BE2C (cell line): ENCODE results near the gene STAT4.

Experiments
- DNase-seq: peaks from one replicate; pipeline ENCODE4 v3.0.0-alpha.2; 2020
- H3K27me3 ChIP-seq: fragments of 250-450 bp; sonication (Bioruptor Pico); 2 replicates; pipeline ENCODE4 v1.5.1; 2020; ENCODE audit warnings: mild to moderate bottlenecking
- H3K36me3 ChIP-seq: fragments of 250-450 bp; sonication (Bioruptor Pico); 2 replicates; pipeline ENCODE4 v1.5.1; 2020; ENCODE audit warnings: mild to moderate bottlenecking
- H3K4me1 ChIP-seq: fragments of 250-450 bp; sonication (Bioruptor Pico); 2 replicates; pipeline ENCODE4 v1.5.1; 2020
- H3K4me3 ChIP-seq: 2 replicates; pipeline ENCODE4 v1.5.1; 2011; ENCODE audit warnings: low read depth, low read length
- H3K9me3 ChIP-seq: fragments of 250-450 bp; sonication (Bioruptor Pico); 2 replicates; pipeline ENCODE4 v1.5.1; 2020
- CTCF ChIP-seq: IDR thresholded peaks from 2 replicates; pipeline ENCODE4 v1.5.1; 2012; ENCODE audit warnings: mild to moderate bottlenecking, low read depth, low read length

The STAT4 gene

GRCh38 chr2:191127235-191127634, 23.6 kb downstream of the STAT4 start:
- no peak for DNase-seq
- H3K27me3 ChIP-seq: no peaks in the 10 kb centered on the region
- H3K36me3 ChIP-seq: no peaks in the 10 kb centered on the region
- no peak overlapping the region for H3K4me3 ChIP-seq
- no peaks in the 10 kb centered on the region for H3K9me3 ChIP-seq
- no peaks in the 10 kb centered on the region for H3K4me1 ChIP-seq
- TF ChIP-seq CTCF: no peak

- H3K4me1 ChIP-seq: no peaks in the 10 kb centered on the region
- H3K27me3 ChIP-seq: no peaks in the 10 kb centered on the region
- TF ChIP-seq CTCF: no peak
- DNase-seq: no peak
- no peak overlapping the region for H3K4me3 ChIP-seq
- no peaks in the 10 kb centered on the region for H3K36me3 ChIP-seq
- no peaks in the 10 kb centered on the region for H3K9me3 ChIP-seq
Measured at GRCh38 chr2:191126386-191127085, 24.3 kb downstream of the STAT4 start.

GRCh38 chr2:191125646-191126045, 25.1 kb downstream of the STAT4 start:
- TF ChIP-seq CTCF: no peak
- no peaks in the 10 kb centered on the region for H3K27me3 ChIP-seq
- no peaks in the 10 kb centered on the region for H3K4me1 ChIP-seq
- H3K36me3 ChIP-seq: no peaks in the 10 kb centered on the region
- H3K4me3 ChIP-seq: no peak overlapping the region
- DNase-seq: no peak
- no peaks in the 10 kb centered on the region for H3K9me3 ChIP-seq

GRCh38 chr2:191122638-191123294, 28.0 kb downstream of the STAT4 start:
- DNase-seq: no peak
- Histone ChIP-seq H3K27me3 (no peaks in the 10 kb centered on the region), H3K36me3 (no peaks in the 10 kb centered on the region), H3K4me3 (no peak overlapping the region), H3K9me3 (no peaks in the 10 kb centered on the region), H3K4me1 (no peaks in the 10 kb centered on the region)
- no peak for TF ChIP-seq CTCF

GRCh38 chr2:191117341-191117740, 33.5 kb downstream of the STAT4 start:
- no peaks in the 10 kb centered on the region for H3K9me3 ChIP-seq
- H3K36me3 ChIP-seq: no peaks in the 10 kb centered on the region
- H3K4me3 ChIP-seq: no peak overlapping the region
- no peaks in the 10 kb centered on the region for H3K27me3 ChIP-seq
- TF ChIP-seq CTCF: no peak
- H3K4me1 ChIP-seq: no peaks in the 10 kb centered on the region
- DNase-seq: no peak

- H3K4me1 ChIP-seq: no peaks in the 10 kb centered on the region
- DNase-seq: no peak
- H3K27me3 ChIP-seq: no peaks in the 10 kb centered on the region
- no peaks in the 10 kb centered on the region for H3K9me3 ChIP-seq
- H3K36me3 ChIP-seq: no peaks in the 10 kb centered on the region
- TF ChIP-seq CTCF: no peak
- H3K4me3 ChIP-seq: no peak overlapping the region
Measured at GRCh38 chr2:191115804-191116203, 35.0 kb downstream of the STAT4 start.
